Vagina (tissue), 2 donors: ENCODE results near the gene TCAF1. TPM values are rescaled to one million over a fixed set of nuclear protein-coding genes. Genes with fewer than 3 reads are reported as not detected.

Source experiments
- DNase-seq, 2 donors: peaks; one replicate each; pipeline ENCODE4 v3.0.0-alpha.2; 2017; ENCODE audit errors: extremely low spot score in 2 of 2
- H3K27ac ChIP-seq: fragments of 200-600 bp; sonication (generic); one replicate; pipeline ENCODE4 v1.5.1; 2019
- H3K27me3 ChIP-seq: fragments of 200-600 bp; sonication (generic); one replicate; pipeline ENCODE4 v1.5.1; 2019
- H3K36me3 ChIP-seq, 2 donors: fragments of 200-600 bp; sonication (generic); one replicate each; pipeline ENCODE4 v1.5.1; 2017 to 2019
- H3K4me1 ChIP-seq: fragments of 200-600 bp; sonication (generic); one replicate; pipeline ENCODE4 v1.5.1; 2019
- H3K4me3 ChIP-seq, 2 donors: fragments of 200-600 bp; sonication (generic); 1 replicate in 1 of 2; 2 replicates in 1 of 2; pipeline ENCODE4 v1.5.1; 2016 to 2019
- H3K9me3 ChIP-seq: fragments of 200-600 bp; sonication (generic); one replicate; pipeline ENCODE4 v1.5.1; 2019
- POLR2A ChIP-seq, 2 donors: fragments of 450-650 bp; IDR thresholded peaks; one replicate each; pipeline ENCODE4 v1.6.1; 2017; ENCODE audit warnings: antibody characterized with exemption in 2 of 2, mild to moderate bottlenecking in 2 of 2, moderate library complexity in 2 of 2
- POLR2AphosphoS5 ChIP-seq, 2 donors: sonication (generic); formaldehyde crosslinking; IDR thresholded peaks; one replicate each; pipeline ENCODE4 v1.9.0; 2017; ENCODE audit warnings: antibody characterized with exemption in 2 of 2, mild to moderate bottlenecking in 2 of 2, low read depth in 1 of 2; ENCODE audit not compliant: insufficient read depth in 1 of 2
- intact Hi-C: fragments of 100-400 bp; cut with DNase I; formaldehyde crosslinking; loops from one replicate; pipeline ENCODE4 v1.15.1; 2023
- total RNA-seq: library from RNA; depleted of rRNA; stranded (reverse); fragments of >200 nt; gene quantifications from one replicate; pipeline ENCODE4 v1.2.3, GENCODE V29; 2016
- TF ChIP-seq, protein P1 (sequence below), 3 experiments: fragments of 450-650 bp in 2 of 3; fragments of 200-600 bp in 1 of 3; sonication (generic) in 1 of 3; IDR thresholded peaks; one replicate each; pipeline ENCODE4 v1.5.1; 2017 to 2019; ENCODE audit warnings: antibody characterized with exemption in 3 of 3, mild to moderate bottlenecking in 2 of 3, moderate library complexity in 2 of 3

Gene TCAF1
- total RNA-seq, 1 donor from 2014 or later: 50.1 TPM

DNA sequence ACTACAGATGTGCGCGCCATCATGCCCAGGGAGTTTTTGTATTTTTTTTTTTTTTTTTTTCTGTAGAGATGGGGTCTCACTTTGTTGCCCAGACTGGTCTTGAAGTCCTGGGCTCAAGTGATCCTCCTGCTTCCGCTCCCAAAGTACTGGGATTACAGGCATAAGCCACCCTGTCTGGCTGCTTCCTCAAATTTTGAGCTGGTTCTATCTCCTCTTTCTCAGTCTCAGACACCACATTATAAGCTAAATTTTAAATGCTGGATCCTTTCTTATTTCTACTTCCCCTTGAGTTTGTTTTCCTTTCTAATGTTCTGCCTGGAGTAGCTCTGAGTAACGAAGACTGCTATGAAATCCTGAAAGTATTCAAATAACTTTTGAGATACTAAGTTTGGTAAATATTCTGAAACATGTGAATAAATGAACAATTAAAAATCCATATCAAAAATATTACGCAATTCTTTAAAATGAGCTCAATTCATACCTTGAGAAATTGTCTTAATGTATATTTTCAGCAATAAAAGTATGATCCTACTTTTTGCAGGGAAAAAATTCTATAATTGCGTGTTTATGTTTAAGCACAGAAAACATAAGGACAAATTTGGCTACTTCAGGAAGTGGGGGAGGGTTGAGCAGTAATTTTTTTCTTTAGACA, 15.0 kb downstream of the TCAF1 start:
- DNase-seq: no peak
- intact Hi-C loops: no loop called here
- TF ChIP-seq POLR2AphosphoS5 (IDR thresholded peaks at IDR 0.05; ENCODE audit: insufficient read depth in 1 of 2, low read depth in 1 of 2) (no peak), POLR2A (IDR thresholded peaks at IDR 0.05) (no peak)
- TF ChIP-seq, protein P1, sequence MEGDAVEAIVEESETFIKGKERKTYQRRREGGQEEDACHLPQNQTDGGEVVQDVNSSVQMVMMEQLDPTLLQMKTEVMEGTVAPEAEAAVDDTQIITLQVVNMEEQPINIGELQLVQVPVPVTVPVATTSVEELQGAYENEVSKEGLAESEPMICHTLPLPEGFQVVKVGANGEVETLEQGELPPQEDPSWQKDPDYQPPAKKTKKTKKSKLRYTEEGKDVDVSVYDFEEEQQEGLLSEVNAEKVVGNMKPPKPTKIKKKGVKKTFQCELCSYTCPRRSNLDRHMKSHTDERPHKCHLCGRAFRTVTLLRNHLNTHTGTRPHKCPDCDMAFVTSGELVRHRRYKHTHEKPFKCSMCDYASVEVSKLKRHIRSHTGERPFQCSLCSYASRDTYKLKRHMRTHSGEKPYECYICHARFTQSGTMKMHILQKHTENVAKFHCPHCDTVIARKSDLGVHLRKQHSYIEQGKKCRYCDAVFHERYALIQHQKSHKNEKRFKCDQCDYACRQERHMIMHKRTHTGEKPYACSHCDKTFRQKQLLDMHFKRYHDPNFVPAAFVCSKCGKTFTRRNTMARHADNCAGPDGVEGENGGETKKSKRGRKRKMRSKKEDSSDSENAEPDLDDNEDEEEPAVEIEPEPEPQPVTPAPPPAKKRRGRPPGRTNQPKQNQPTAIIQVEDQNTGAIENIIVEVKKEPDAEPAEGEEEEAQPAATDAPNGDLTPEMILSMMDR (IDR thresholded peaks at IDR 0.05): no peak
- Histone ChIP-seq H3K4me1 (peaks cover 26% of the 10 kb centered on the region), H3K9me3 (no peaks in the 10 kb centered on the region), H3K27ac (no peak overlapping the region), H3K4me3 (no peak overlapping the region), H3K36me3 (no peaks in the 10 kb centered on the region), H3K27me3 (no peaks in the 10 kb centered on the region)

DNA sequence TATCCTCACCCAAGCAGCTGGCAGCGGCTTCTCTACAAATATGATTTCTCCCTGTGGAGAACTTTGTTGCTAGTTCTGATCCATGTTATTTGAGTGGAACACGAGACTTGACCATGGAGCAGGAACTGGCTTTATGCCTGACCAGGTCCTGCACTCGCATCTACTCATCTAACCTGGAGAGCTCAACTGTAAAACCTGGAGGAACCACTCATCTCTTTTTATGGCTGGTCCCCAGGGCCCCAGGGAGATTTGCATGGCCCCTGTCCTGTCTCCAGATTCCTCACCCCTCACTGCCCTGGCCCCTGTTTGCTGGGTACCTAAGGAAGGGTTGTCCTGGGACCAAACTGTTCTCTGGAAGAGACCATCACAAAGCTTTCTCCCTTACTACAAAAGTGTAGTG, 16.0 kb downstream of the TCAF1 start:
- H3K27me3 ChIP-seq: no peaks in the 10 kb centered on the region
- H3K9me3 ChIP-seq: no peaks in the 10 kb centered on the region
- H3K27ac ChIP-seq: no peak overlapping the region
- H3K4me1 ChIP-seq: peaks cover 34% of the 10 kb centered on the region
- H3K4me3 ChIP-seq: no peak overlapping the region
- no peak for DNase-seq
- intact Hi-C loops: no loop called here
- H3K36me3 ChIP-seq: no peaks in the 10 kb centered on the region
- TF ChIP-seq, protein P1 (IDR thresholded peaks at IDR 0.05): no peak
- no peak for TF ChIP-seq POLR2A (IDR thresholded peaks at IDR 0.05)
- no peak for TF ChIP-seq POLR2AphosphoS5 (IDR thresholded peaks at IDR 0.05; ENCODE audit: insufficient read depth in 1 of 2, low read depth in 1 of 2)

DNA sequence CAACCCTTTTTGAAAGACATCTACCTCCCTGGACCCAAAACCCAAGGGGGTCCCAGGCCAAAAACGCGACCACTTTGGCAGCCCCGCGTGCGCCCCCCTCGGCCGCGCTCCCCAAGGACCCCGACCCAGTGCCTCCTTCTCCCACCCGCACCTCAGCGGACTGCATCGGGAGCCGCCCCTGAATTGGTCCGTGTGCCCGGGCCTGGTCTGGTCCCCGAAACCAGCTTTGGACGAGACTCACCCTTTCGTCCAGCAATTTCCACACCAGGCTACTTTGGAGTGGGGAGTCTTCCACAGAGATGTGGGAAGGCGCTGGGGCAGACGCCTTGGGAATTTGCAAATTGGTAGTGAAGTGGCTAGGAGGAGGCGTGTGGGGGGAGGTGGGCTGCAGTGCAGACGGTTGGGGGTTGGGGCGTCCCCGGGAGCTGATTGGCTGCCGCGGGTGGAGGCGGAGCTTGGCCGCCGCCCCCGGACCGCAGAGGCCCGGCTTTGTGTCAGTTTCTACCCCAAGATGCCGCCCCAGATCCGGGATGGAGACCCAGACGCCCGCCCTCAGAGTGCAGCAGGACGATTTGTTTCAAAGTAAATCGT, 16.9 kb downstream of the TCAF1 start:
- Histone ChIP-seq H3K9me3 (no peaks in the 10 kb centered on the region), H3K4me1 (peaks cover 34% of the 10 kb centered on the region), H3K36me3 (no peaks in the 10 kb centered on the region), H3K27ac (peak overlapping the region; percentile 68), H3K4me3 (peak overlapping the region; percentile 55 to 60), H3K27me3 (no peaks in the 10 kb centered on the region)
- intact Hi-C loops: no loop called here
- TF ChIP-seq, protein P1 (IDR thresholded peaks at IDR 0.05): no peak
- peak in 1 of 2 donors; percentile 33 for TF ChIP-seq POLR2AphosphoS5 (IDR thresholded peaks at IDR 0.05; ENCODE audit: insufficient read depth in 1 of 2, low read depth in 1 of 2)
- DNase-seq: no peak

DNA sequence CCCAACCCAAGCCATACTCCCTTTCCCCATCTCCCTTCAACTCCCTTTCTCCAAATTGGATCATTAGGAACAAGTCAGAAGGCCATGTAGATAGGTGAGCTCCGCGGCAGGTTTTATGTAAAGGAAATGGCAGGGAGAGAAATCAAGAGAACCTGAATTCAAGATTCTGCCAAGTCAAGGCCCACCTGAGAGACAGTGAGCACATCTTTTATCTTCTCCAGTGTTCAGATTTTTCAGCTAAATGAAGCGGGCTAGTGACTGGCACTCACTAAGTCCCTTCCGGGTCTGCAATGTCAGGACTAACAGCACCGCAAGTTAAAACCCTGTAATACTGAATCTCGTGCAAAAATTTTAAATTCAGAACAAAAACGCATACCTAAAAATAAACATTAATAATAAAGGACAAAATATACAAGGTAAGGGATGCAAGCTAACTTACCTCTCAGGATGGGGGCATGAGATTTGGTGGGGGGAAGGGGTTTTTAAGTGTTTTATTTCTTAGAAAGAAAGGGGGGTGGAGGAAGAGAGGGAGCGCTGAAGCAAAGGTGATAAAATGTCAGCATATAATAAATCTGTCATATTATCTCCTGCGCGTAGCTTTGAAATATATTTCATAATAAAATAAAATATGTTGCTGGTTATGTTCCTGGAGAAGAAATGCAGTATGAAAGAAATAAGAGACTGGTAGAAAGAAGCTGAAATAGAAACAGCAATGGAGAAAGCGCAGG, 17.6 kb downstream of the TCAF1 start:
- peak overlapping the region; percentile 68 for H3K27ac ChIP-seq
- no peaks in the 10 kb centered on the region for H3K36me3 ChIP-seq
- intact Hi-C loops: no loop called here
- no peaks in the 10 kb centered on the region for H3K9me3 ChIP-seq
- H3K4me3 ChIP-seq: peak overlapping the region; percentile 55 to 60
- peaks cover 34% of the 10 kb centered on the region for H3K4me1 ChIP-seq
- DNase-seq: no peak
- TF ChIP-seq POLR2AphosphoS5 (IDR thresholded peaks at IDR 0.05; ENCODE audit: insufficient read depth in 1 of 2, low read depth in 1 of 2) (no peak), POLR2A (IDR thresholded peaks at IDR 0.05) (no peak)
- TF ChIP-seq, protein P1 (IDR thresholded peaks at IDR 0.05): no peak
- no peaks in the 10 kb centered on the region for H3K27me3 ChIP-seq
